HG02852 (cell line): Measurements from ENCODE around the gene BOK.

Experiments
- ATAC-seq: cut with Tn5 transposase; IDR thresholded peaks from one replicate; pipeline ENCODE4 v1.9.1; 2021; ENCODE audit warnings: mild to moderate bottlenecking, moderate library complexity; ENCODE audit not compliant: unreplicated experiment

Gene BOK

GRCh38 chr2:241595600-241596140, 37.1 kb downstream of the BOK start:
- no peak for ATAC-seq

- no peak for ATAC-seq
Measured at GRCh38 chr2:241597561-241597960, 39.0 kb downstream of the BOK start.

GRCh38 chr2:241598061-241598460, 39.5 kb downstream of the BOK start:
- ATAC-seq: no peak

GRCh38 chr2:241598487-241598886, 39.9 kb downstream of the BOK start:
- no peak for ATAC-seq

GRCh38 chr2:241599615-241600014, 41.1 kb downstream of the BOK start:
- ATAC-seq: no peak

GRCh38 chr2:241601841-241602240, 43.3 kb downstream of the BOK start:
- ATAC-seq: no peak

- no peak for ATAC-seq
Measured at GRCh38 chr2:241602720-241603119, 44.2 kb downstream of the BOK start.

- no peak for ATAC-seq
Measured at GRCh38 chr2:241603686-241604085, 45.1 kb downstream of the BOK start.

GRCh38 chr2:241606186-241606585, 47.6 kb downstream of the BOK start:
- no peak for ATAC-seq

GRCh38 chr2:241607162-241607885, 48.8 kb downstream of the BOK start:
- ATAC-seq: no peak

- ATAC-seq: no peak
Measured at GRCh38 chr2:241608881-241609280, 50.3 kb downstream of the BOK start.

GRCh38 chr2:241609859-241610793, 51.6 kb downstream of the BOK start:
- peak; percentile 88 for ATAC-seq

GRCh38 chr2:241611062-241611461, 52.5 kb downstream of the BOK start:
- ATAC-seq: no peak

GRCh38 chr2:241612156-241613016, 53.8 kb downstream of the BOK start:
- ATAC-seq: no peak

- ATAC-seq: no peak
Measured at GRCh38 chr2:241613017-241613780, 54.7 kb downstream of the BOK start.

- ATAC-seq: no peak
Measured at GRCh38 chr2:241615041-241615440, 56.5 kb downstream of the BOK start.

- ATAC-seq: no peak
Measured at GRCh38 chr2:241615522-241616052, 57.0 kb downstream of the BOK start.

GRCh38 chr2:241616168-241617125, 57.9 kb downstream of the BOK start:
- ATAC-seq: no peak
